Effector memory CD8-positive, alpha-beta T cell (primary cell): ENCODE results near the gene NACC2.

Experiments used
- ATAC-seq: fragments of 150-1000 bp; cut with Tn5 transposase; replicated peaks from 2 replicates; pipeline ENCODE4 v1.10.0; 2021; ENCODE audit warnings: mild to moderate bottlenecking, moderate library complexity
- DNase-seq, 3 experiments: peaks; one replicate each; pipeline ENCODE4 v3.0.0; 2021
- H3K27ac Mint-ChIP-seq, 2 donors: one replicate each; pipeline ENCODE4 v1.8.0; 2022; ENCODE audit warnings: mild to moderate bottlenecking in 2 of 2, mixed read lengths in 2 of 2, moderate library complexity in 2 of 2
- H3K27me3 Mint-ChIP-seq, 2 donors: one replicate each; pipeline ENCODE4 v1.8.0; 2022; ENCODE audit warnings: mixed read lengths in 2 of 2
- H3K36me3 Mint-ChIP-seq: one replicate; pipeline ENCODE4 v1.8.0; 2022; ENCODE audit warnings: mild to moderate bottlenecking, moderate library complexity, mixed read lengths; ENCODE audit not compliant: insufficient read depth
- H3K4me1 Mint-ChIP-seq, 2 donors: one replicate each; pipeline ENCODE4 v1.8.0; 2022; ENCODE audit warnings: low read depth in 2 of 2, mixed read lengths in 2 of 2
- H3K4me3 Mint-ChIP-seq, 2 donors: one replicate each; pipeline ENCODE4 v1.8.0; 2022; ENCODE audit warnings: mild to moderate bottlenecking in 2 of 2, mixed read lengths in 2 of 2, moderate library complexity in 2 of 2
- H3K9me3 Mint-ChIP-seq, 2 donors: one replicate each; pipeline ENCODE4 v1.8.0; 2022; ENCODE audit warnings: mixed read lengths in 2 of 2

NACC2 gene

DNA sequence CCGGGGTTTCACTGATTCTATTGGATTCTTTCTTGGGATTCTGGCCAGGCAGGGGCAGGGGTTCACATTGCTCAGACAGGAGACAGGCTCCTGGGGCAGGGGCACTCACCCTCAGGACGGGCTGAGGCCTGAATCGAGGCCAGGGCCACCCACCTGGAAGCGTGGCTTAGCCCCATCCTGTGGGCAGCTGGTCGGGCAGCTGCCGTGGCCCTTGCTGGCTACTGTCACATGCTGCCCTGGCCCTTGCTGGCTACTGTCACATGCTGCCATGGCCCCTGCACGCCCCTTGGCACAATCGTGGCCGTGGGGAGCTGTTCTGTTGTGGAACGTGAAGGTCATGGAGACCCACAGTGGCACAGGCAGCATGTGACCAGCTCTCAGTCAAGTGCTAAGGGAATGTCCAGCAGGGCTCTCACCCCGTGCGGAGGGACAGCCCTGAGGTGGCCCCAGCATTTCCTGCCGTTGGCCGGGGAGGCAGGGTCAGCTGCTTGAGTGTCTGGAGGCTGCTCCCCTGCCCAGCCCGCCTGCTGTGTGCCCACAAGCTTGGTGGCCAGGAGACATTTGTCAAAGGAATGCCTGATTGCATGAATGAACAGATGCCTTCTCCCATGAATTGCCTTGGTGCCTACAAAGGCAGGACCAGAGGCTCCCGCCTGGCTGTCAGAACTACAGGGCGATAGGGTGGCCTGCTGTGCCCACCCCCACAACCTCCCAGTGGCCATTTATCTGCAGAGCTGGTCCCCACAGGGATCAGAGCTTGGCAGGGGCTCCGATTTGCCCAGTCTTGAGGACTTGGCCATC is 40.4 kb upstream of the NACC2 start:
- no peaks in the 10 kb centered on the region for H3K9me3 Mint-ChIP-seq
- no peak for ATAC-seq

GRCh38 chr9:136133959-136134484 is 38.9 kb upstream of the NACC2 start:
- no peak overlapping the region for H3K27ac Mint-ChIP-seq
- peaks cover 3% of the 10 kb centered on the region for H3K36me3 Mint-ChIP-seq
- peaks cover 39 to 79% of the 10 kb centered on the region in 2 donors for H3K27me3 Mint-ChIP-seq
- peak overlapping the region; percentile 62 to 77 for H3K4me3 Mint-ChIP-seq
- H3K9me3 Mint-ChIP-seq = no peaks in the 10 kb centered on the region
- ATAC-seq (no peak), DNase-seq (no peak)
- peaks cover 4 to 8% of the 10 kb centered on the region in 2 donors for H3K4me1 Mint-ChIP-seq

More for the DNA sequence above, 40.4 kb upstream of the NACC2 start:
- H3K36me3 Mint-ChIP-seq = peaks cover 3% of the 10 kb centered on the region
- H3K27me3 Mint-ChIP-seq = peaks cover 27 to 63% of the 10 kb centered on the region in 2 donors
- peaks cover 4 to 8% of the 10 kb centered on the region in 2 donors for H3K4me1 Mint-ChIP-seq
- no peak for DNase-seq
- no peak overlapping the region for H3K4me3 Mint-ChIP-seq
- no peak overlapping the region for H3K27ac Mint-ChIP-seq

GRCh38 chr9:136133191-136133958 is 38.3 kb upstream of the NACC2 start:
- Mint-ChIP-seq H3K4me3 (peak overlapping the region; percentile 62 to 77), H3K27me3 (peaks cover 44 to 85% of the 10 kb centered on the region in 2 donors), H3K4me1 (peaks cover 4 to 8% of the 10 kb centered on the region in 2 donors), H3K27ac (no peak overlapping the region), H3K9me3 (no peaks in the 10 kb centered on the region), H3K36me3 (peaks cover 3% of the 10 kb centered on the region)
- DNase-seq (no peak), ATAC-seq (peak; percentile 77)

DNA sequence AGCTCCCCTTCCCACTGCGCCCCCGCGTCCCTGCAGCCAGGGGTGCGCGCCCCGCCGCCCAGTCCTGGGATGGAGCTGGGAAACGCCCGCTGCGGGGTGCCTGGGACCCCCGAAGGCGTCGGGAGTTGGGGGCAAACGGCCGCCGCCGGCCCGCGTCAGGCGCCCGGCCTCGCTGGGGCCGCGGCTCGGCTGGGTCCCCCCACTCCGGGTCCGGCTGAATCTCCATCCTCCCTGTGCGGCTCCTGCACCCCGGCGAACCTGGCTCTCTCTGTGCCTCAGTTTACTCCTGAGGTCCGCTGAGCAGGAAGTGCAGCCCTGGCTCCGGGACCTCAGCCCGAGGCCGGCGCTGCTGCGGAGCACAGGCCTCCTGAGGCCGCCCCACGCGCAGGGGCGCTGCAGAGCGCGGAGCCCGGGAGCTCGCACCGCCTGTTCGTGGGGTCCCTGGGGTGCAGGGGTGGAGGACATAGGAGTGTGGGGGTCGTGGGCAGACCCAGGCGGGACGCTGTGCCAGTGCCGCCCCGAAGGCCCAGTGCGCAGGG is 37.5 kb upstream of the NACC2 start:
- Mint-ChIP-seq H3K9me3 (no peaks in the 10 kb centered on the region), H3K27me3 (peaks cover 47 to 90% of the 10 kb centered on the region in 2 donors)
- ATAC-seq = peak; percentile 24

GRCh38 chr9:136131629-136132511 is 36.8 kb upstream of the NACC2 start:
- ATAC-seq (no peak), DNase-seq (no peak)
- Mint-ChIP-seq H3K36me3 (peaks cover 3% of the 10 kb centered on the region), H3K27ac (no peak overlapping the region), H3K27me3 (peaks cover 47 to 89% of the 10 kb centered on the region in 2 donors), H3K4me1 (peaks cover 4 to 8% of the 10 kb centered on the region in 2 donors), H3K9me3 (no peaks in the 10 kb centered on the region), H3K4me3 (no peak overlapping the region)

More for the DNA sequence above, 37.5 kb upstream of the NACC2 start:
- Mint-ChIP-seq H3K4me3 (no peak overlapping the region), H3K27ac (no peak overlapping the region), H3K4me1 (peaks cover 4 to 8% of the 10 kb centered on the region in 2 donors), H3K36me3 (peaks cover 3% of the 10 kb centered on the region)
- DNase-seq = no peak

GRCh38 chr9:136129176-136129575 is 34.1 kb upstream of the NACC2 start:
- Mint-ChIP-seq H3K4me3 (no peak overlapping the region), H3K27ac (no peak overlapping the region), H3K4me1 (peaks cover 4 to 8% of the 10 kb centered on the region in 2 donors), H3K9me3 (no peaks in the 10 kb centered on the region), H3K36me3 (peaks cover 3% of the 10 kb centered on the region), H3K27me3 (peaks cover 43 to 78% of the 10 kb centered on the region in 2 donors)
- DNase-seq (no peak), ATAC-seq (no peak)

DNA sequence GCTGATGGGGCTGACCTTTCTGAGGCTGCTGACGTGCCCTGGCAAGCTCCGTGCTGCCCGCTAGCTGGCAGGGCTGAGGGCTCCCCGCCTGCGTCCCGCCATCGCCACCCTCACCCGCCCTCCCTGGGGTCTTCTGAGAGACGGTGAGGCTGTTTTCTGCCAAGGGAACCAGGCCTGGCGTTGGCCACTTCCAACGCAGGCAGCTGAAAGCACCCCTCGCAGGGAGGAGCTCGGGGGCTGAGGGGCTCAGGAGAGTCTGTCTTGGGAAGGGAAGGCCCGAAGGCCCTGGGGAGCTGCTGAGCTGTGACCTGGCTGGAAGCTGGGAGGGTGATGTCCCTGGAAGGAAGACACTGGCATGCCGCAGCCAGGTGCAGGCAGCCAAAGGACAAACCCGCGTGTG is 33.3 kb upstream of the NACC2 start:
- ATAC-seq (no peak), DNase-seq (no peak)
- Mint-ChIP-seq H3K27ac (no peak overlapping the region), H3K4me1 (peaks cover under 1% of the 10 kb centered on the region in 2 donors), H3K36me3 (peaks cover 3% of the 10 kb centered on the region), H3K9me3 (no peaks in the 10 kb centered on the region), H3K4me3 (no peak overlapping the region), H3K27me3 (peaks cover 35 to 70% of the 10 kb centered on the region in 2 donors)

DNA sequence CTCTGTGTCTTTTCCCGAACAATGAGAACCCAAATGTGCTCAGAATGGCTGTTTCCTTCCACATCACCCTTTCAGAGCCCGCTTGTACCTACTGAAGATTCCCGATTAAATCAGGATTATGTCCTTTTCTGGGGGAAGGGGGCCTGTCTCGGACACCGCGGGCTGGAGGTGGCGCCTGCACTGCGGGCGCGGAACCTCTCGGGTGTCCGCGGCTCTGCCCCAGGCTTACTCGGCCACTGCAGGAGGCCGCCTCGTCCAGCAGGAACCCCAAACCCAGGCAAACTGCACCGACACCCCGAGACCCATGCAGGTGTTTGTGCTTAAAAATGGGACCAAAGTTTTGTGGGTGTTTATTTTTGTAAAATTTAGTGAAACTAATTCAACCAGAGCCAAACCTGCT is 32.2 kb upstream of the NACC2 start:
- Mint-ChIP-seq H3K9me3 (no peaks in the 10 kb centered on the region), H3K36me3 (peaks cover 8% of the 10 kb centered on the region), H3K4me3 (no peak overlapping the region), H3K4me1 (peaks cover 0 to 3% of the 10 kb centered on the region in 2 donors), H3K27ac (no peak overlapping the region), H3K27me3 (peaks cover 34 to 67% of the 10 kb centered on the region in 2 donors)
- ATAC-seq (no peak), DNase-seq (no peak)

- no peaks in the 10 kb centered on the region for H3K9me3 Mint-ChIP-seq
- ATAC-seq (no peak), DNase-seq (no peak)
- H3K27ac Mint-ChIP-seq = no peak overlapping the region
- peaks cover 6% of the 10 kb centered on the region for H3K36me3 Mint-ChIP-seq
- H3K4me3 Mint-ChIP-seq = no peak overlapping the region
- H3K27me3 Mint-ChIP-seq = peaks cover 25 to 46% of the 10 kb centered on the region in 2 donors
- peaks cover 0 to 3% of the 10 kb centered on the region in 2 donors for H3K4me1 Mint-ChIP-seq
Measured at GRCh38 chr9:136124976-136125692, 30.0 kb upstream of the NACC2 start.

DNA sequence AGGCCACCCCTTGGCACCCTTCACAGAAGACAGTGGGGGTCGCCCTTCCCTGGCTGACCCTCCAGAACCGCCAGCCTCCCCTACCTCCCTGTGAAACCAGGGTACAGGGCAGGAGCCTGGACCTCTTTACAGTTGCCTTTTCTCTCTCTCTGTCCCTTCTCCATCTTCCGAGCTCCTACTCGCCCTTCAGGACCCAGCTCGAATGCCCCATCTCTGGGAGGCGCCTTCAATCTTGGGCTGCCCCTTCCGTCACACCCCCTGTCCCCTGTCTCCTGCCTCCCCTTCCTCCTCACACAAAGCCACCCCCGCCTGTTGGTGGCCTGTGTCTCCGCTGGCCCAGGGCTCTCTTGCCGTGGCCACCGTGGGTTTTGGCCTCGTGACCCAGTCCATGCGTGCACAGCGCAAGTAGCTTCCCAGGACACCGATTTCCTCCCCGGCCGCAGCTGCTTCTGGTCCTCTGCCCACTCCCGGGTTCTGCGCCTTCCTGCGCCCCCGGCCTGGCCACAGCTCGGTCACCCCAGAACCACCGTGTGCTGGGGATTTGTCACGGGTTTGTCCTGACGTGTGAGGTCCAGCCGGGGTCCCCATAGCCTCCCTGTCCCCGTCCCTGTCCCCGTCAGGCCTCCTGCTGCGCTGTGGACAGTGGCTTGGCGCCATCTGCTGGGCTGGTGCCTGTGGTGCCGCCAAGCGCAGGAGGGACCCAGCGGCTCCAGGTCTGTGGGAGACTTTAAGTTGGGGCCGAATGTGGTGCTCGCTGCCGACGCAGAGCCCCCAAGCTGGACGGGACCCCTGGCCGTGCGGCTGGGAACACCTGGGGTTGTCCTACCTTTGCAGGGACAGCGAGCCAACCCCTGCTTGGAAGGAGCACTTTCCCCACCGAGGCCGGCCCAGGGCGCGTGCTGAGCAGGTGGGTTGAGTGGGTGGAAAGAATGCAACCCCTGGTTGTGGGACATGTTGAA is 27.6 kb upstream of the NACC2 start:
- Mint-ChIP-seq H3K27me3 (peaks cover 10 to 22% of the 10 kb centered on the region in 2 donors), H3K4me3 (no peak overlapping the region), H3K9me3 (no peaks in the 10 kb centered on the region), H3K4me1 (peaks cover 0 to 3% of the 10 kb centered on the region in 2 donors), H3K27ac (no peak overlapping the region), H3K36me3 (peaks cover 10% of the 10 kb centered on the region)
- DNase-seq (peak; percentile 74 to 77 (median 75)), ATAC-seq (peak; percentile 16)

DNA sequence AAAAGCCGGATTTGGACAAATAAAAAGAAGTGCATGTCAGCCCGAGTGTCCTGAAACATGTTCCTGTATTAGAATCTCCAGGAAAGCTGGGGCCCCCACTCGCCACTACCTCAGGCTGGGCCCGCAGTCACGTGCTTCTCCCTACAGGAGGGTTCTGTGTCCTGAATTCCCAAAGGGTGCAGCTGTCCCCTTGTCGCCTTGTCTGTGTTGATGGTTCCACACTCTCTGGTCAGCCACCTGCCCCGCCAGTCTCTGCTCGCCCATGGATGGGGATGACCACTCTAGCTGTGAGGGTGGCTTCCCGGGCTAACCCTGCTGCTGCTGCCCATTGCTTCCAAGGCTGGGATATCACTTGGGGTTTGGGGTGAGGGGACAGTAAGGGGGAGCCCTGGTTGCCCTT is 26.7 kb upstream of the NACC2 start:
- no peak for DNase-seq
- no peaks in the 10 kb centered on the region for H3K9me3 Mint-ChIP-seq
- H3K4me1 Mint-ChIP-seq = peaks cover 0 to 3% of the 10 kb centered on the region in 2 donors
- no peak overlapping the region for H3K4me3 Mint-ChIP-seq
- H3K36me3 Mint-ChIP-seq = peaks cover 16% of the 10 kb centered on the region
- H3K27me3 Mint-ChIP-seq = peaks cover 10 to 16% of the 10 kb centered on the region in 2 donors
- no peak for ATAC-seq
- no peak overlapping the region for H3K27ac Mint-ChIP-seq
